GM18873 (cell line): ENCODE data around the gene BORCS6.
A peak's percentile ranks its signal among the peaks of the same experiment; 100 is the strongest.

Experiments
- ATAC-seq: cut with Tn5 transposase; IDR thresholded peaks from one replicate; pipeline ENCODE4 v1.9.1; 2021; ENCODE audit warnings: mild to moderate bottlenecking, moderate library complexity, moderate number of reproducible peaks; ENCODE audit not compliant: unreplicated experiment, low FRiP score

BORCS6 gene

DNA sequence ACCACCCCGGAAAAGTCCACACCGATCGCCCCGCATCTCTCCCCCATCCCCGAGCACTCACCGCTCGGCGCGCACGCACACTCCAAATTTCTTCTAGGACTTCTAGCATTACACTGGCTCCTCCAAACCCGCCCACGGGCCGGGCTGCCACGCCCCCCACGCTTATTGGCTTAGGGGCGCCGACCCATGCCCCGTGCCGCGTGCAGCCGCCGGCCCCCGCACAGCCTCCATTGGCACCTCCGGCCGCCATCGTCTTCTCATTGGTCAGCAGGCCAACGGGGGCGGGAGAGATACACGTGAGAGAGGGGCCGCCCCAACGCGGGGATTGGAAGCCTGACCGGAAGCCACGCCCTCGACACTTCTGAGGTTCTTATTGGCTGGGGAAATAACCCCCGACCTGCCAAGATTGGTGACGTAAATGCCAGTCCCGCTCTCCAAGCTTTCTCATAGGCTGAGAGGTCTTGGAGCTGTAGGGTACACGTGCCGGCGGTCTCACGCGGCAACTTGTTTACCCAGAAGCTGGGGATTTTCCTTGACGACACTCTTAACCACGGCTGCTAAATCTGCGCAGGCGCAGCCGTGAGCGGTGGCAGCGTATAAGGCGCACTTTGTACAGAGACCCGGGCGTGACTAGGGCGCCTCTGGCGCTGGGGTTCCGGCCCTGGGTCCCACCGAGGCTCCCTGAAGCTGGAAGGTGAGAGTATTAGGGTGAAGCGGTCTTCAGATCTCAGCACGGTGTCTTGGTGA is 33.6 kb downstream of the BORCS6 start:
- ATAC-seq: peak; percentile 82

DNA sequence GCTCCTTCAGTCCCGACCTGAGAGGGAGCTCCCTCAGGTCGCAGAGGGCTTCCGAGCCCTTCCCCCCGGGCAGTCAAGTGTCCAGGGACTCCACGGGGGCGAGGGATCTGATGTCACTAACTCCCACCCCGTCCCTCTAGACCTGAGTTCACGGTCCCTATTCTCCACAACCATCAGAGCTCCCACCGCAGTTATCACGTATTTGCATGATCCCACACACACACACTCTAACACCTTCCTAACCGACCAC is 34.1 kb downstream of the BORCS6 start:
- ATAC-seq: no peak

DNA sequence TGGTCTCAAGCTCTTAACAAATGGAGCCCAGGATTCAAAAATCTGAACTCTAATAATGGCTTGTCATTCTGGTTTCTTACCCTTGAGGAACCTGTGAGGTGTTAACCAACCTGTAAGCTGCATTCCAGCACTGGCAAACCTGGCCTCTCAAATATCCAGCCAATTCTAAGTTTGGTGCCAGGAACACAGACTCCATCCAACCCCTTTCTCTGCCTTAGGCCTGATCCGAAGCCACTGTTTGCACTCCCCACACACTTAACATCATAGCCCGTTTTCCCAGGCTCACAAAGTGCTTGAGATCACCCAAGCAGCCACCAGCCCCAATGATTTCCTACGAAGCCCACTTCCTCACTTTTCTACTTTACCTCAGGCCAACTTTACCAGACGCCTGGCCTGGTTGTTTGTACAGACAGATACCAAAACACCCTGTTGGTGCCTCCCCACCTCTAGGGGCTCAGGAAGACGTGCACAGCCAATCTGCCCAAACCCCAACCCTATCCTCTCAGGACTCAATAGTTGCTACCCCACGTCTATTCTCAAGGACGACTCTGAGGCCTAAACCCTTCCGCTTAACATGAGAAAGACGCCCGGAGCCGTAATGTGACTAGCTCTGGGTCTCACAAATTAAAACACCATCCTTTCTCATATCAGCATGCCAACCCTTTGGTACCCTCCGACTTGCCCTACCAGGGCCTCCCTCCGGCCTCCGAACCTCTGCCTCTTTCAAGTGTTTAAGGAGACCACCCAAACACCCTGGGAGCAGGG is 34.6 kb downstream of the BORCS6 start:
- no peak for ATAC-seq

DNA sequence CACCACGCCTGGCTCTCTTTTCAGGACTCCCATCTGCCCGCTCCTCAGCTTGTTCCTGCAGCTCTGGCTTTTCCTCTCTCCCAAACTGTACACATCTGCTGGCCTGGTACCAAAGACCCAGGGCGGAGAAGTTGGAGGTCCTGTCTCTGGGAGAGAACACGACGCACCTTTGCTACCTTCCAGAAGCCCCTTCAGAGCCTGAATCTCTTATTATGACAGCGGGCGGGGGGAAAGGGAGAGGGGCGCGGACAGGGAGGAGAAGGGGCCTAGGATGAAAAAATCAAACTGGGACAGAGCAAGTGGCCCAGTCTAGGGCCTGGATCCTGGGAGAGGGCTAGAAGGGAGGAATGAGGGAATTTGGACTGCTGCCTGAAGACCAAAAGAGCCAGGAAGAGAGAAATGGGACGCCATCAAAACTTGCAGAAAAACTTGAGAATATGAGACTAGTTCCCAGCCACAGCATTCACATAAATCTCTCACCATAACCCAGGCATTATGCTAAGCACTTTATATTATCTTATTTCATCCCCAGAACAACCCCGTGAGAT is 35.3 kb downstream of the BORCS6 start:
- no peak for ATAC-seq

DNA sequence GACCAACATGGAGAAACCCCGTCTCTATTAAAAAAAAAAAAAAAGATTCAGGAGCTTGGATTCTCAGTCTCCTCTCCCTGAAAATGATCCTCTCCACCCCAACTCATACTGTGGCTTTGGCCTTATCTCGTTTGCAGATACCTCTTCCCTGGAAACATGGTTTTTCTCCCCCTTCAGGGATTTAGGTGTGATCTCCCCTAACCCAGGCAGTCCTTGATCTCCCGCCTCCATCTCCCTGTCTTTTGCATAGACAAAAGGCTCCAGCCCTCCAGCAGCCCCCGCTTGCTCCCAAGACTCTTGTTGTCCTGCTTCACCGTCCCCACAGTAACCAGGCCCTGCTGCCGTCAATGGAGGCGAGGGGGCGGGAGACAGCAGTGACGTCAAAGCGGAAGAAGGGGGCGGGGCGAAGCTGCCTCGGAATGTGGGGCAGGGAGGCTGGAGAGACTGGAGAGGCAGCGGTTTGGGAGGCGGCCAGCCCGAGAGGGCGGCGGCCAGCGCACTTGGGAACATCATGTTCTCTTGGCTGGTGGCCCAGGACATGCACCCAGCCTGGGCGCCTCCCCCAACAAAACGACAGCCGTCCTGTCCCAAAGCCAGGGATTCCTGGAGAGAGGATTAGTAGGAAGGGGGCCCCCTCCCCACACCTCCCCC is 35.9 kb downstream of the BORCS6 start:
- ATAC-seq: no peak

DNA sequence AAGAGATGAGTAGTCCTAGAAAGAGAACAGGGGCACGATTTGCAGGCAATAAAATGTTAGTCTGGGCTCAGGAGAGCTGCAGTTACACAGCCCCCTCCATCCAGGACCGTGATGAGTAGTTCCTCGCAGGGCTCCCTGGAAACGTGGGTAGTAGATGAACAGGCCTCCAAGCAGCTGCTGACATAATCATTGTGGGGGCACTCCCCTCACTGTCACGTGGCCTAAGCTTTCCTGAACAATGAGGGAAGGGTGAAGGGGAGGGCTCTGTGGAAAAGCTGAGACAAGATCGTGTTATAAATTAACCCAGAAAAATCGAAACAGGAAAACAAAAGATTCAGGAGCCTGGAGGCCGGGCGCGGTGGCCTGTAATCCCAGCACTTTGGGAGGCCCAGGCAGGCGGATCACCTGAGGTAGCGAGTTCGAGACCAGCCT is 36.4 kb downstream of the BORCS6 start:
- no peak for ATAC-seq

DNA sequence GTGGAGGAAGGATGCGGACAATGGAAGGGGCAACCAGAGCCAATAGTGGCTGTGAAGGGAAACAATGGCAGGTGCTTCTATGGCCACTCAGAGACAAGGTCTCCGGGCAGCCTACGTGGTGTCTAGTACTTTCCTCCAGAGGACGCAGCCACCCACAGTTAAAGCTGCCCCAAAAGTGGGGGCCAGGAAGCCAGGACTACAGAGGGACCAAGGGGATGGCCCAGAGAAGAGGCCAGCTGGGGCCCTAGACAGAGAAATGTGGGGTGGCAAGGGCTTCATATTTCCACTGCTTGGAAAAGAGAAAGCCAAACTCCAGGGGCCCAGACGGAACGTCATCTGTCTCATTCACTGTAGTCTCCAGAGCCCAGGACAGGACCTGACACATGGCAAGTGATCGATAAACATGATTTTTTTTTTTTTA is 36.9 kb downstream of the BORCS6 start:
- no peak for ATAC-seq

DNA sequence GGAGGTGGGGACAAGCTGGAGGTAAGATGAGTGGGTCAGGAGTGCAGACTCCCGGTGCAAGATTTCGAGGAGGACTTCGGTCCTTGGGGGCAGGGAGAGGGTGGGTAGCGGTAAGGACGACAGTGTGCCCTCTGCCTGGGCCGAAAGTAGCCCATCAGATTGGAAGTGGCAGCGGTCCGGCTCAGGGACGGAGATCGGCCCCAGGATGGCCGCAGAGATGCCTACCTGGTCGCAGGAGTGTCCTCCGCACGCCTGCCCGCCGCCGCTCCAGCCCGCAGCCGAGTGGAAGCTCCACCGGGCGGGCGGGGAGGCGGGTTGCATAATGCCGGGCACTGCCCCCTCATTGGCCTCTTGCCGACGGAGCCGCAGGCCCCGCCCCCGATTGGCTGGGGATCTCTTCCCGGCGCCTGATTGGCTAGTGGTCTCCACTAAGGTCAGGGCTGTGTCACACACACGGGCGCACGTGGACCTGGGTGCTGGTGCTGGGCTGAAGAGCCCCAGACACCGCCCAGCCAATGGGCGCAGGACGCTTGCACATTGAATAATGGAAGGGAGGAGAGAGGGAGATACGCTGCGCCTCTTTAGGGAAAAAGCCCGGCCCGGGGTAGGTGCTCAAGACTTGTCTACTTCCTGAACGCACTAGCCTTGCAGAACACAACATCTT is 37.7 kb downstream of the BORCS6 start, which contains the start of gene PER1:
Gene PER1, minus strand, starts transcription at position 293 of the 664 bp plus-strand sequence. CDS start 1,698 bp downstream, outside the sequence.
- no peak for ATAC-seq

DNA sequence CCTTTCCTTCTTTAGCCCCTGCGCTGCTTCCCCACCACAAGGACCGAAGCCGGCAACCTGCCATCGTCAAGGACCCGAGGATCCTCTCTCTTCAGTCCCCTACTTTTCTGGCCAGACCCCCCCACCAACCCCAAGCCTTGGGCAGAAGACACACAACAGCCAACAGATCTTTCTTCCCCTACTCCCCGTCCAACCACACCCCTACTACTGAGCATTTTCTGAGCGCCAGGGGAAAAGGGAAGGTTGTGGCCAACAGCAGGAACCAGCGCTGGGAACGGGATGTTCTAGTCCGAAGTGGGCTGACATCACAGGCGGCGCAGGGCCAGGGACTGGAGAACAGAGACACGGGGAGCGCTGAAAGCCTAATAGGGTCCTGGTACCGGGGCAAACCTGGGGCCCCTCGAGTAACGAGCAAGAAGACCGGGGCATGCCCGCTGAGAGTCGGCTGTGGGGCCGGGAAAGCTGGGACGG is 38.3 kb downstream of the BORCS6 start:
- ATAC-seq: no peak

DNA sequence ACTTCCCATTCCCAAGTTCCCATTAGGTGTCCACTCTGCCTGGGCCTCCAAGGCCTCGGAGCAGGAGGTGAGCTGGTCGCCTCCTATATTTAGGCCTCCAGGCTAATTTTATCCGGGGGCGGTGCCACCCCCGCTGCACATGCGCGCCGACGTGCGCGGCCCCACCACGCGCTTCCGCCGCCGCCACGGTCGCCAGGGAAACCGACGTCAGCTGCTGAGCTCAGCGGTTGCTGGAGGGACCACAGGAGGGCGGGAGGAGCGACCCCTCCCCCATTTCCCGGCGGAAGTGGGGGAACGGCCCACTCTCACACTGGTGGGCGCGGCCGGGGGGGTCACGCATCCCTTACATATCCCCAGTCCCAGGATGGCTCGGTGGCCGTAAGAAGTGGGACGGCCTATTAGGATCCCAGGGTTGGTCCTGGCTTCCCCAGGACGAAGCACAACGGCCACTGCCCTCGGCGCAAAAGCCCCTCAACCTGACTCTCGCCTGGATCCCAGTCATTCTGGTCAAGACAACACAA is 38.8 kb downstream of the BORCS6 start:
- no peak for ATAC-seq

DNA sequence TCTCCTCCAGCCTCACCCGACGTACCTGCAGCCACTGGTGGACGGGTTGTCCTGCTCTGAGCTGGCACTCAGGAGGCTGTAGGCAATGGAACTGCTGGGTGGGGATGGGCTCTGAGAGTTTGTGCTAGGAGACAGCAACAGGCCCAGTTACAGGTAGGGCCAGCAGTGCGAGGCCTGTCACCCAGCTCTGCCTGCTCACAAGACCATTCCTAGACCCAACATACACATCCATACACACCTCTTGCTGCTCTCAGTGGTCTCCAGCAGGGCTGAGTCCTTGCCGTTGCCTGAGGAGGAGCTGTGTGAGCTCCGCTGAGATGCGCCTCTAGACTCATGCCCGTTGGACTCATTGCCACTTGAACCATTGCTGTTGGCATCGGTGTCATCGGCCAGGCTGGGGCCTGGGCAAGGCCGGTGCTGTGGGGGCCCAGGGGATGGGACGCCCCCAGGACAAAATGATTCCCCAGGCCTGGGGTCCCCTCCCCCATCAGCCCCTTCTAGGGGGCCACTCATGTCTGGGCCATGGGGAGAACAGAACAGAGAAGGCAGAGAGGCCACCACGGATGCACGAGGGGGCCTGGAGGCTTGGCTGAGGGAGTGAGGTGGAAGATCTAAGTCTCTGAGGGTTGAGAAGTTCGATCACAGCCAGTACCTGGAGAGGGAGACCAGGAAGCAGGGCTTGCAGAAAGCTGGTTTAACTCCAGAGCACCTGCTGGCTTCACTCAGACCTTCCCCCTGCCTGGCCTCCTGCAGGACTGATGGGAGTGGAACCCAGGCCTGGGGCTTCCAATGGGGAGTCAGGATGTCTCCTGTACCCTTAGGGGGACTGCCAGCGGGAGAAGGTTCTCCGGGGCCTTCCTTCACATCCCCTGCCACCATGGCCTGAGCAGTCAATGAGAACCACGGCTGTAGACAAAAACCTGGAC is 39.5 kb downstream of the BORCS6 start:
- ATAC-seq: no peak

DNA sequence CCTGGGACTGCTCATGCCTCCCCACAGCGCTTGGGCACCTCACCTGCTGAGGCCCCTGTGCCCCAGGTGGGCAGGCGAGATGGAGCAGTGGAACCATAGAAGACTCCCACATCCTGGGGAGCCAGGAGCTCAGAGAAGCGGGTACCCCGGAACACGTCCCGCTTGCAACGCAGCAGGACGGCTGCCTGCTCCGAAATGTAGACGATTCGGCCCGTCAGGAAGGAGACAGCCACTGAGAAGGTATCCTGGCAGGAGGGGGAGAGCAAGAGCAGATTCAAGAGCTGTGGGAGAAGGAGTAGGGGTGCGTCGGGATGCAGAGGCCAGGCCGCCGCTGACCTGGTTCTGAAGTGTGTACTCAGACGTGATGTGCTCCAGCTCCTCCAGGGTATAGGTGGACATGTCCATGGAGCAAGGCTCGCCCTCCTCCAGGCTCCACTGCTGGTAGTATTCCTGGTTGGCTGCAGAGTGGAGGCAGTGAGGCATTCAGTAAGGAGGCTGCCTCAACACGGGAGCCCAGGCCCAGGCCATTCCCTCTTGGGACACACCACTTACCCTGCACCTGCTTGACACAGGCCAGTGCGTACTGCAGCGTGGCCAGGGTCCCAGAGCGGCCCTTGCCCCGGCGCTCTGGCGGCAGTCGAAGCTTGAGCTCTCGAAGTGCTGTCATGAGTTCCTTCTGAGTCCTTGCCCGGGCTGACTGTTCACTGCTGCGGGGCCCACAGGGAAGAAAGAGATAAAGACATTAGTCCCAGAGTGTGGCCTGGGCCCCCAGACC is 40.4 kb downstream of the BORCS6 start:
- ATAC-seq: no peak

DNA sequence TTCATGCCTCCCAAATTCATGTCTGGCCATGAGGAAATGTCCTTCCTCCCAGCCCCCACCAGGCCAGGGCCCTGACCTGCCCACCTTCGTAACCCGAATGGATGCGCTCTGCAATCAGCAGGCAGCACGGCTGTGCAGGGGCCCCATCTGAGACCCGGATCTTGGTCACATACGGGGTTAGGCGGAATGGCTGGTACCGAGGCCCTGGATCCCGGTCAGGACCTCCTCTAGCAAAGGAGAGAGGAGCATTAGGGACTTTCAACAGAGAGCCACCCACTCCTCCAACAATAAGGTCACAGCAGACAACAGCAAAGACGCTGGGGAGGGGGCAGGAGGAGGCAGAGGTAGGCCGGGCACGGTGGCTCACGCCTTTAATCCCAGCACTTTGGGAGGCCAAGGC is 41.4 kb downstream of the BORCS6 start:
- no peak for ATAC-seq

DNA sequence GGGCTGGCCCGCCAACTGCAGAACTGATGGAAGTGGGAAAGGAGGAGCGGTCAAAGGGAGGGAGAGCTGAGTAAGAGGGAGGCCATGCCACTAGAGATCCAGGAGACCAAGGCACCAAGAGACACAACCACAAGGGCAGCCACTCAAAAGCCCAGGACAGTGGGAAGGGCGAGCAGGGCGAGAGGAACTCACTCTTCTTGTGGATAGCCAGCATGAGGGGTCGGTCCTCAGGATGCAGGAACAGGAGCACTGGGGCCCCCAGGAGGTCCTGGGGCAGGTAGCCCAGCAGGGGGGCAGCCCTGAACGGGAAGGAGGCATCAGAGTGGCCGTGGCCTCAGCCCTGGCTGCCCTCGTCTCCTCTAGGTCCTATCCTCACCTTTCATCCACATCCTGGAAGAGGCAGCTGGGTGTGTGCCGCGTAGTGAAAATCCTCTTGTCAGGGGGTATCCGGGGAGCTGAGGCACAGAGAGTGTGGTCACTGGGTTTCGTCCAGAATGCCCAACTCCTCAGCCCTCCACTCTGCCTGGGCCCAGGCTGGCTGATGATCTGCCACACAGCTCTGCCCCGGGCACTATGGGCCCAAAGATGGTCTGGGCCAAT is 42.1 kb downstream of the BORCS6 start:
- ATAC-seq: no peak

DNA sequence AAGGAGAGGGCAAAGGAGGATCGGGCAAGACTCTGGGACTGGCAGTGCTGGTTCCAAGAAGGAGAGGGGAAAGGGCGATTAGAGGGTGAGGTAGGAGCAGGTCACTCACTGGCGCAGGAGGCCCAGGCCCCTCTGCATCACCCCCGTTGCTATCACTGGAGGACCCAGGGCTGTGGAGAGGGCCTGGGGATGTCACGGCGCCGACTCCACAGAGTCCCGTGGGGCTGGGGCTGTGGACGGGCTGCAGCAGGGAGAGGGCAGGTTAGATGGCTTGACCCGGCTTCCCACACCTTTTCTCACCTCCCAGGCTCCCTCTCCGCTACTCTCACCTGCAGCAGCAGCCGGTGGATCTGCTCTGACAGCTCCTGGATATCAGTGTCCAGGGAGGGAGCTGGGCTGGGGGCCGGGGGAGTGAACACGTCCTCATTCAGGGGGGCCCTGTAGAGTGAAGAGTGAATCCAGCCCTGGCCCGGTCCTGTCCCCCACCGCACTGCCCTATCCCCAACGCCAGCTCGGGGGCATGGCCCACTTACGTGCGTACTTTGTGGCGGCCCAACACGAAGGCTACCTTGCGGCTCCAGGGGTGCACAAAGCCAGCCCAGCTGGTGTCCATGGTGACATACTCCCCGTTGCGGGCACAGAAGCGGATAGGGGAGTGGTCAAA is 42.7 kb downstream of the BORCS6 start:
- ATAC-seq: no peak

DNA sequence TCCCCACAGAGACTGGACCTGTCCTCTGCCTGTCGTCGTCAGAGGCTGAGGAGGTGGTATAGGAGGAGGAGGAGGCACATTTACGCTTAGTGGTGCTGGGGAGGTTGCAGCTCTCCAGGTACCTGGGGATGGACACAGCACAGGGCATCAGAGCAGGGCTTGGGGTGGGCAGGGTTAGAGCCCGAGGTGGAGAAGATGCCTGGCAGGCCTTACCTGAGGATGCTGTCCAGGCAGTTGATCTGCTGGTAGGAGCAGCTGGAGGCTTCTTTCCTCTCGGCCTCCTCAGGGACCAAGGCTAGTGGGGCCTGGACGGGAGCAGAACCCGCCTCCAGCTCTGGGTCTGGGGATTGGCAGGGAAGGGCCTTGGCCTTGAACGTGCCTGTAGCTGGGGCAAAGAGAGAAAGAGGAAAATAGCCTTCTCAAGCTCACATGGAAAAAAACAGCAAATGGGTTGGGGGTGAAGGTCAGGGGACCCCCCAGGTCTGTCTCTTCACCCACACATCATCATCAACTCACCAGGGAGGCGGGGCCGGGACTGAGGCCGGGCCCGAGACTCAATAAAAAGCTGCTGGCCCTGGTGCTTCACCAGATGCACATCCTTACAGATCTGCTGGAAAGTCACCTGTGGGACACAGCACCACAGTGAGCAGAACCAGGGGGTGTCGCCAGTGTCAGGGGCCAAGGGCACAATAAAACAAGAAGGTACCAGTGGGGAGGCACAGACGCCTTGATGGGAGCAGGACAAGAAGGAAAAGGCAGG is 43.4 kb downstream of the BORCS6 start:
- no peak for ATAC-seq

DNA sequence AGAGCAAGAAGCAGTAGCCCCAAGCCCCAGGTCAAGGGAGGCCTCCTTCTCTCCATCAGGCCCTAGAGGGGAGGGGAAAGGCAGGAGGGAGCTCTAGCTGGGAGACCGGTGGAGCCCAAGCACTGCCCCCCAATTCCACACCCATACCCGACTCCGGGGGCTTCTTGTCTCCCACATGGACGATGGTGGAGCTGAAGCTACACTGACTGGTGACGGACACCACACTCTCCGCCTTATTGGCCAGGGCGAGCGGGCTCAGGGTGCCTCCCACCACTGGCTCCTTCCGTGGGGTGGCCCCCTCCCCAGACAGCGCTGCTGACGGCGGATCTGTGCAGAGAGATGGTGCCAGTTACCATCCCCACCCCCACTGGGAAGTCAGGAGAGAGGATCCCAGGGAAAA is 44.2 kb downstream of the BORCS6 start:
- ATAC-seq: no peak
